MM.1S (cell line): ENCODE data around the gene OR4D9.

Source experiments
- EZH2 ChIP-seq: fragments of 300-600 bp; sonication (generic); optimal IDR thresholded peaks from 2 replicates; pipeline ENCODE3; 2017; ENCODE audit warnings: low read depth, mild to moderate bottlenecking, antibody characterized with exemption, low read length, mixed read lengths
- EZH2phosphoT487 ChIP-seq: fragments of 300-600 bp; sonication (generic); IDR thresholded peaks from 2 replicates; pipeline ENCODE4 v1.6.1; 2018; ENCODE audit warnings: antibody characterized with exemption, low read length
- TF ChIP-seq, protein P1 (sequence below): fragments of 300-600 bp; sonication (generic); IDR thresholded peaks from 2 replicates; pipeline ENCODE4 v1.5.1; 2016; ENCODE audit warnings: antibody characterized with exemption, low read length, mixed read lengths

DNA sequence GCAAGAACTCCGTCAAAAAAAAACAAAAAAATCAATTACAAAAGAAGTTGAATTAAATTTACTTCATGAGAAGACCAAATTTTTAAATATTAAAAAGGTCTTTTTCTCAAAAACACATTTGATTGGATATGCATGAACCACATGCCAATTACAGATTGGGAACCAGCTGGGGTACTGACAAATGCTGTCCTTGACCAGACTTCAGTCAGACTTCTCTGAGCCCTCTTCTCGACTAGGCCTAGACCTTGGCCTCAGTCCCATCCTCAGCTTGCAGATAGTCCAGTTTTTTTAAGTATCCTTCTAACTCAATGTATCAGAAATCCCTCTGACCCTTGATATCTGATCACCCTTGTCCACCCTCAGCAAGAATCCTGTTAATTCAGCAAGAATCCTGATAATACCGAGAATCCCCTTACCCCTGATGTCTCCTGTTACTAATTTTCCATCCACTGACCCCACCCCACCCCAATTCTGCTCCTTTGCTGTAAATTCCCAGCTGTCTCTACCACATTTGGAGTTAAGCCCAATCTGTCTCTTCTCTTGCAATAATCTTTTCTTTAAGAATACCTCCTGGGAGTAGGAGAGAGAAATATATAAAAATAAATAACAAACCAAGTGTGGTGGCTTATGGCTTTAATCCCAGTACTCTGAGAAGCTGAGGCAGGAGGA is 30.9 kb downstream of the OR4D9 start:
- TF ChIP-seq EZH2 (no peak), EZH2phosphoT487 (no peak)
- TF ChIP-seq, protein P1, sequence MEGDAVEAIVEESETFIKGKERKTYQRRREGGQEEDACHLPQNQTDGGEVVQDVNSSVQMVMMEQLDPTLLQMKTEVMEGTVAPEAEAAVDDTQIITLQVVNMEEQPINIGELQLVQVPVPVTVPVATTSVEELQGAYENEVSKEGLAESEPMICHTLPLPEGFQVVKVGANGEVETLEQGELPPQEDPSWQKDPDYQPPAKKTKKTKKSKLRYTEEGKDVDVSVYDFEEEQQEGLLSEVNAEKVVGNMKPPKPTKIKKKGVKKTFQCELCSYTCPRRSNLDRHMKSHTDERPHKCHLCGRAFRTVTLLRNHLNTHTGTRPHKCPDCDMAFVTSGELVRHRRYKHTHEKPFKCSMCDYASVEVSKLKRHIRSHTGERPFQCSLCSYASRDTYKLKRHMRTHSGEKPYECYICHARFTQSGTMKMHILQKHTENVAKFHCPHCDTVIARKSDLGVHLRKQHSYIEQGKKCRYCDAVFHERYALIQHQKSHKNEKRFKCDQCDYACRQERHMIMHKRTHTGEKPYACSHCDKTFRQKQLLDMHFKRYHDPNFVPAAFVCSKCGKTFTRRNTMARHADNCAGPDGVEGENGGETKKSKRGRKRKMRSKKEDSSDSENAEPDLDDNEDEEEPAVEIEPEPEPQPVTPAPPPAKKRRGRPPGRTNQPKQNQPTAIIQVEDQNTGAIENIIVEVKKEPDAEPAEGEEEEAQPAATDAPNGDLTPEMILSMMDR: no peak
